Activated CD4-positive, alpha-beta T cell treated with anti-CD3 and anti-CD28 coated beads, Interleukin-2, Interleukin-6, amounts not matched to agents 100 ng/mL and 50 ng/mL, durations not matched to agents 16 hours and 8 hours (primary cell): Measurements from ENCODE around the gene PLAAT5.

Experiments used
- DNase-seq: peaks from one replicate; pipeline ENCODE4 v3.0.0-alpha.2; 2020

The PLAAT5 gene

GRCh38 chr11:63511048-63511748 lies 20.2 kb upstream of the PLAAT5 start:
- DNase-seq: no peak

DNA sequence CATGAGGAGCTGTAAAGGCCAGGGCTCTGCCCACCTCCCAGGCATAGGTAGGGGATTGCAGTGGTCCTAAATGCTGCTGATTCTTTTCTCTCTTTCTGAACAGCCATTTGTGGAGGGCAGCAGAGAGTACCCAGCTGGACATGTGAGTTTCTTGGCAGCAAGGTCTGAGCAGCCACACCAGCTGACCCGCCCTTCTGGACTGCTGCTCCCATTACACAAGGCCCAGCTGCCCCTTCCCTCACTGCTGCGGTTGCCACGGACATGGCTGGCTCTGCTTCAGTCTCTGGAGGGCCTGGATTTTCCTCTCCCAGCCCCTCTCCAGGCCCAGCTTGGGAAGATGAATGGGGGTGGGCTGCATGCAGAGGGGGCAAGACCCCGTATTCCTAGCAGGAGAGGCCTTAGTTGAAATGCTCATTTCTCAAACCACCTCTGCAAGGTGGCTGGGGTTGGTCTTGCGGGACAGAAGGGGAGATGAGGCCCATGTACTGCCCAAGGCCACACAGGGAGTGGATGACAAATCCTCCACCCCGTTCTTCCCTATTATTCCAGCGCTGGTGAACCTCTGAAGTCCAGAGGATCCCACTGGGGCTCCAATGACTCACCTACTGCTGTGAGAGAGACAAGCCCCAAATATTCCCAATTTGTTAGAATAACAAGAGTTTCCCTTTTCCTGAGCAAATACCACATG lies 19.5 kb upstream of the PLAAT5 start:
- DNase-seq: no peak

DNA sequence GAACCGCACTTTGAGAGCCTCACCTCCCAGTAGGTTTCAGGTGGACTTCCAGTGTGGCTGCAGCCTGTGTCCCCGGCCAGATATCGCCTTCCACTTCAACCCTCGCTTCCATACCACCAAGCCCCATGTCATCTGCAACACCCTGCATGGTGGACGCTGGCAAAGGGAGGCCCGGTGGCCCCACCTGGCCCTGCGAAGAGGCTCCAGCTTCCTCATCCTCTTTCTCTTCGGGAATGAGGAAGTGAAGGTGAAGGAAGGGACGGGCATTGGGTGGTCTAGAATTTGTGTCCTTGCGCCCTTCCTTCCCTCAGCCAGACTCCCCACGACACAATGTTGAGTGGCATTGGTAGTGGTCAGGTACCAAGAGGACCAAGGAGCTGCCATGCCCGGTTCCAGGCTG lies 17.8 kb upstream of the PLAAT5 start:
- no peak for DNase-seq

DNA sequence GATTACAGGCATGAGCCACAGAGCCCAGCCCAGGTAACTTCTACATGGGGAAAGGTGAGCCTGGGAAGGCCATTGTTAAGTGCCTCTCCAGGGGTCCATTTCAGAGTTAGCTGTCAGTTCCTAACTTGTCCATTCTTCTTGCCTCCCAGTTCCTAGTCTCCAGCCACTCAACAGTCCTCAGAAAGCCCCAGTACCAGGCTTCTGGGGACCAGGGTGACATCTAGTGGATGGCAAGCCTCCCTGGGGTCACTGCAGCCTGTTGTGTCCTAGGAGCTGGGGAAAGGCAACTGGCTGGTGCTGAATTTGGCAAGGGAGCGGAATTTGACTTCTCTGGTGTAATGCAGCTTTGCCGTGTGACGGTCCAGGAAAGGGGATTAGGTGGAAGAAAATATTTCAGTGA lies 17.0 kb upstream of the PLAAT5 start:
- peak; percentile 37 for DNase-seq

- DNase-seq: no peak
These were observed 16.5 kb upstream of the PLAAT5 start for GRCh38 chr11:63507511-63507910.

DNA sequence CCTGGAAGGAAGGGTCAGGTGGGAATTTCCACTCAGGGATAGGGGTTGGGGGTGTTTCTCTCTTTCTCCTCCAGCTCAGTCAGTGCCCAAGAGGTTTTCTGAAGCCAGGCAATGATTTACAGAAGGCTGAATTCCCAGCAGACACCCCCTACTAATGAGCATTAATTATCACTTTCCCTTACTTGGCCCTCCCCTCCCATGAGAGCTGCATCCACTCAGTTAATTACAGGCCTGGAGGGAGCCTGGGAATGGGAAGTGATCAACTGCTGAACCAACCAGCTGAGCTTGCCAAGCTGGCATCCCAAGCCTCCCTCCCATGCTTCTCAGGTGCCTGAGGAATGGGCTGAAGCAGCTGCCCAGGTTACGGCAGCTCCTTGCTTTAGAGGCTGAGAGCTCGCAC lies 15.9 kb upstream of the PLAAT5 start:
- DNase-seq: no peak

DNA sequence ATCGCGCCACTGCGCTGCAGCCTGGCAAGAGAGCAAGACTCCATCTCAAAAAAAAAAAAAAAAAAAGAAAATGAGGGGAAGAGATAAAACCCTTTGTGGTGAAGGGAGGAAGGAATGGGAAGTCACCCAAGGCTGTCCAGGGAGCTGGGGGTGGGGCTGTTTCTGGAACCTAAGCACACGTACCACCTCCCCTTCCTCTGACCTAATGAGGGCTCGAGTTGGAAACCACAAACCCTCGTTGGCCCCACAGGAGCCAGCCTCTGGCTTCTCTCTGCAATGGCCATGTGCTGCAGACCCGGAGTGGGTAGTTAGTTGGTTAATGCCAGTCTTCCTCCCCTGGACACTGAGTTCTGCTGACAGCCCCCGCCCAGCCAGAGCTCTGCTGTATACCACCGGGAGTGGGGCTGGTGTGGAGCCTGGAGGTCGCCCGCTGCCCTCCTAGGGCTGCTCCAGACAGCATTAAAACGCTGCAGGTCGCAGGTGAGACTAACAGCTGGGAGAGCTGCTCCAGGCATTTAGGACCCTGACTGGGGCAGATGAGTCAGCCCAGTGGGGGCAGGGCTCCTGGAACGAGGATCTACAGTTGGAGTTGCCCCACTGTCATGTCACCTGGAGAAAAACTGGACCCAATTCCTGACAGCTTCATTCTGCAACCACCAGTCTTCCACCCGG lies 15.0 kb upstream of the PLAAT5 start, which contains the start of gene LGALS12:
LGALS12 (plus strand) TSS at position 228 of the 672 bp plus-strand sequence; CDS start at position 603, 375 bp downstream.
- DNase-seq: no peak

DNA sequence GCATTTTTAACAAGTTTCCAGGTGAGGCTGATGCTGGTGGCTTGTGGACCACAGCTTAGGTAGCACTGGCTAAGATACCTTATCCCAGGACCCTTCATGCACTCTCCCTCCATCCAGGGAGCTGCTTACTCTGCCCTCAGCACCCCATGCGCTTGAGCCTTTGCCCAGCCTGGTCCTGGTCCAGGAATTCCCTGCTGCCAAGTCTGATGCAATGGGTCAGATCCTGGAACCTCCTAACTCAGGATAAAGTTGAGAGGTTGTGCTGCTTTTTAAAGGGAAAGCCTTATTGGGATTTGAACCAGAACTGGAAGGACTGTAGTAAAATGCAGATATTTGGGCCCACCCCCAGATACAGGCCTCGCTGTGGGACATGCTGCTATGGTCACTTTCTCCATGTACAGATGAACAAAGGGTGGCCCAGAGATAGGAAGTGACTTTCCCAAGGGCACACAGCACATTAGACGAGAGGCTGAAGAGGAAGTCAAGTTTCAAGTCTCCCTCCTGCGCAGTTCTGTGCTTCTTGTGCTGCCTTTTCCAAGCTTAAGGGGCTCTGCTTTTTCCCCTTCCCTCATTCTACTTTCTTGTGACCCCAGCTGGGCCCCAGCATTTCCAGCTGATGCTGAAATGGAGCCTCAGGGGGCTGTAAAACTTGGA lies 14.1 kb upstream of the PLAAT5 start:
- DNase-seq: no peak

DNA sequence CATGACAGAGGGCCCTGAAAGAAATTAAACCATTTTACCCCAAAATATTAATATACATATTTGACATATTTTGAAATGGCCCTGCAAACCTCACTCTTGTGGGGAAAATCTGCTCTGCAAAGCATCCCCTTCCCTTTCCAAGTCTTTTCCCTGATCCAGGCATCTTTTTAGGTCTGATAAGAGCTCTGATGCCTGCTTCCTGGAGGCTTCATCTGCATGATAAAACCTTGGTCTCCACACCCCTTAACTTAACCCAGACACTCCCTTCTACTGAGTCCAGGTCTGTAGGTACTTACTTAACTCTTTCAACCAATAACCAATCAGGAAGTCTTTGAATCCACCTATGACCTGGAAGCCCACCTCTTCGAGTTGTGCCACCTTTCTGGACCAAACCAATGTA lies 13.1 kb upstream of the PLAAT5 start:
- no peak for DNase-seq

- DNase-seq: no peak
These were observed 12.5 kb upstream of the PLAAT5 start for GRCh38 chr11:63503492-63503891.

DNA sequence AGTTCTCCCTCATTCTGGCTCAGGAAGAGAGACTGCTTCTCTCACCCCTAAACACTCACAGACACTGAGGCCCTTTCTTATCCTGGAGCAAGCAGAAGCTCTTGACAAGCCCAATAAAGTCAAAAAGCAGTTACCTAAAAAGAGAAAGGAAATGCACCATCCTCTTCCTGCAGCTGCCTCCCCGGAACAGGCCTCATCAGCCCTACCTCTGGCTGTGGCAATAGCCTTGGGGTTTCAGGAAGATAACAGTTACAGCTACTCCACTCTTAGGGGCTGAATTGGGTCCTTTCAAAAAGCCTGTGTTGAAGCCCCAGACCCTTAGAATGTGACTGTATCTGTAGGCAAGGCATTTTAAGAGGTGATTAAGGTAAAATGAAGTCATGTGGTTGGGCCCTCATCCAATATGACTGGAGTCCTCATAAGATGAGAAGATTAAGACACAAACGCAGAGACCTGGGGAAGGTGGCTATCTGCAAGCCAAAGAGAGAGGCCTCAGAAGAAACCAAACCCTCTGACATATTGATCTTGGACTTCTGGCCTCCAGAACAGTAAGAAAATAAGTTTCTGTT lies 11.4 kb upstream of the PLAAT5 start:
- no peak for DNase-seq

DNA sequence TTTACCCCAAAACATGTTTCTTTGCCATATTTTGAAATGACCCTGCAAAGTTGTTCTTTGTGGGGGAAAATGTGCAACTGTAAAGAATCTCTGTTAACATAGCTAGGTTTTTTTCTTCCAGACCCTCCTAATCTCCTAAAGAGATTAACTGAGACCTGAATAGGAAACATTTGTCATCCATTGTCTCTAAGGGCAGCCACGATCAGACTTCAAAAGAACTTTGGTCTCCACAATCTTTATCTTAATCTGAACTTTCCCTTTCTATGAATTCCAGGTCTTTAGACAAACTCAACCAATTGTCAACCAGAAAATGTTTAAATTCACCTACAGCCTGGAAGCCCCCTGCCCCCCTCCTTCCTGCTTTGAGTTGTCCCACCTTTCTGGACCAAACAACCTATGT lies 10.3 kb upstream of the PLAAT5 start:
- no peak for DNase-seq

GRCh38 chr11:63499874-63500273 lies 8.9 kb upstream of the PLAAT5 start:
- DNase-seq: no peak

GRCh38 chr11:63494975-63495374 lies 4.0 kb upstream of the PLAAT5 start:
- DNase-seq: no peak

GRCh38 chr11:63493127-63493526 lies 2.2 kb upstream of the PLAAT5 start:
- no peak for DNase-seq

DNA sequence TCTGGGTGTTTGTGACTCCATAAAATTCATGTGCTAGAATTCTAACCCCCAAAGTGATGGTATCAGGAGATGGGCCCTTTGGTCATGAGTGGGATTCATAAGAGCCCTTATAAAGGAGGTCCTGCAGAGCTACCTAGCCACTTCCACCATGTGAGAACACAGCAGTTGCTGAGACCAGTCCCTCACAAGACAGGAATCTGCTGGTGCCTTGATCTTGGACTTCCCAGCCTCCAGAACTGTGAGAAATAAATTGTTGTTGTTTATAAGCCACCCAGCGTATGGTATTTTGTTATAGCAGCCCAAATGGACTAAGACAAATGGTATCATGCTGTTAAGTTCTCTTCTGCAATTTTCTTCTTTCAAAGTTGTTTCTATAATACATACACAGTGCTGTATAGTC lies 1.5 kb upstream of the PLAAT5 start:
- DNase-seq: no peak

DNA sequence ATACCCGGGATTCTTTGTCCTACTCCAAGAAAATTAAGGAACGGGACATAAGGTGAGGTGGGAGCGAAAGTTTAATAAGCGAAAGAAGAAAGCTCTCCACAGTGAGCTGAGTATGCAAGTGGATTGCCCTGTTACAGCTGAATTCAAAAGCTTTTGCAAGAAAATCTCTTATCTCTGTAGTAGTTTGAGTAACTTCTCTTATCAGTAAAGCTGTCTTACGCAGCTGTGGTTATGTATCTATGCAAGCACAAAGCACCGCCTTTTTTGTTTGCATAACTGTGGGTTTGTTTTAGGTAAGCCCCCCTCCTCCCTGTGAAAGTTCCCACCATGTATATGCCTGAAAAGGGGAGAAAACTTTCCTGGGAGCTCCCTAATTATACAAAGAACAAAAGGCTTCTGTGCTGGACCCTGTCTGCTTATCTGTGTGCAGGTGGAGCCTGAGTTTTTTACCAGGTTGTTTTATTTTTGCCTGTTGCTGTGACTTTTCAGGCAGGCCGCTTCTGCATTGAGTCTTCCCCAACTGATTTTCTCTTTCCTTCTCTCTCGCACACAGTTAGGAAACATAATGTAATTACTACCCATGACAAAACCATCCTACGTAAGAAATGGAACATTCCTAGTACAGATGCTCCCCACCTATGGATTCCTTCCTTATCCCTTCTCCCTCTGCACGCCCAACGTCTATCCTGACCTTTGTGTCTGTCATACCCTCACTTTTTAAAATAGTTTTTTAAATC lies 837 bp upstream of the PLAAT5 start:
- DNase-seq: peak; percentile 8

GRCh38 chr11:63491240-63491587 lies 247 bp upstream of the PLAAT5 start:
- DNase-seq: no peak

- DNase-seq: no peak
These were observed 1.1 kb downstream of the PLAAT5 start for GRCh38 chr11:63489879-63490278.

GRCh38 chr11:63488789-63489188 lies 2.2 kb downstream of the PLAAT5 start:
- no peak for DNase-seq

DNA sequence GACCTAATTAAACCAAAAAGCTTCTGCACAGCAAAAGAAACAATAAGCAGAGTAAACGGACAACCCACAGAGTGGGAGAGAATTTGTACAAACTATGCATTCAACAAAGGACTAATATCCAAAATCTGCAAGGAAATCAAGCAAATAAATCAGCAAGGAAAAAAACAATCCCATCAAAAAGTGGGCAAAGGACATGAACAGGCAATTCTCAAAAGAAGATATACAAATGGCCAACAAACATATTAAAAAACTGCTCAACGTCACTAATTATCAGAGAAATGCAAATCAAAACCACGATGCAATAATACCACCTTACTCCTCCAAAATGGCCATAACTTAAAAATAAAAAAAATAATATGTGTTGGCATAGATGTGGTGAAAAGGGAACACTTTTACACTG lies 5.2 kb downstream of the PLAAT5 start:
- DNase-seq: no peak

DNA sequence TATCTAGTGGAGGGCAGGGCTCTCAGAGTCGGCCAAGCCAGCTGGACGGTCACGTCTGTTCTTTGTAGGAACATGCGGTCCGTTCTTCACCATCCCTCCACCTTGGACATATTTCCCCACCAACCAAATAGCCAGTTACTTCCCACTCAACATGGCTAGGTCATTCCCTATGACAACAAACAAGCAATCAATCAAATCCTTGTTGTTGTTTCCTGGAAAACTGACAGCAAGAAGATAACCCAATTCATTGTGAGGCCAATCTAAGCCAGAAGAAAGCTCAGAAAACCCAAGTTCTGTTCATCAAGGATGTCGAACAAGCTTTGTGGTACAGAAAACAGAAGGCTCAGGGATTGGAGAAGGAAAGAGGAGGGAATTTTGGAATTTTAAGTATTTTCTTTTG lies 10.9 kb downstream of the PLAAT5 start:
- DNase-seq: no peak

DNA sequence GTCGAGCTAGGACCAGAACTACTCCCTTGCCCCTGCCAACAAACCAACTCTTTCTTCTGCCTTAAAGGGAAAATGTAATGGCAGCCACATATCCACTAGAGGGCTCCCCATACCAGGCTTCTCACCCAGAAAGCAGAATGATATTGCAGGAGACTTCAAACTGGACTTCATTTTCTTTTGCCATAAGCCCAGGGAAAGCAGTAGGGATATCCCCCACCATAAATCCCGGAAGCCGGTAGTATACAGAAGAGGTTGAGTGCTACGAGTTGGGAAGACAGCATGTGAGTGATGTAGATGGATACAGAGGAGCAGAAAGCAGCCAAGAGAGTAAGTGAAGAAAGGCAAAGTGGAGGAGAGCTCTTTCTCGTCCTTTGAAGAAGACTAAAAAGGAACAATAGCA lies 12.1 kb downstream of the PLAAT5 start:
- peak; percentile 72 for DNase-seq
